Pons (tissue), 1 donor: ENCODE measurements around the gene IQSEC3.

ENCODE experiments used
- DNase-seq: peaks from one replicate; pipeline ENCODE4 v3.0.0-alpha.2; 2016; ENCODE audit warnings: low spot score

IQSEC3 gene

DNA sequence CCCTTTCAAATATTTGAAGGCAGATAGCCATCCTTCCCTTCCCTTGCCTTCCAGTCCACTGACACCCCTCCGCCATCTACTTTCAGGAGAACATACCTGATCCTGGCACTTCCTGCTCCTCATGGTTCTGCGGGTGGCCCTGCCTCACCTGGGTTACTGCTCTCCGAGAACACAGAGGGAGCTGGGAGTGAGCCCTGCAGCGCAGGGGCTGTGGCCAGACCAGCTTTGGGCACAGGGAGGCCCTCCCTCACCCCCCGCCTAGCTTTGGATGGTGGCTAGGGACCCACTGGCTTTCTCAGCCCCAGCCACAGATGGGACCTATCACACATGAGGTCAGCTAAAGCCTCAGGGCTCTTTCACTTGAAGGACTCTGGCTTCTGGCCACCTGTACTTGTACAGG lies 12.4 kb downstream of the IQSEC3 start:
- DNase-seq, result no peak

DNA sequence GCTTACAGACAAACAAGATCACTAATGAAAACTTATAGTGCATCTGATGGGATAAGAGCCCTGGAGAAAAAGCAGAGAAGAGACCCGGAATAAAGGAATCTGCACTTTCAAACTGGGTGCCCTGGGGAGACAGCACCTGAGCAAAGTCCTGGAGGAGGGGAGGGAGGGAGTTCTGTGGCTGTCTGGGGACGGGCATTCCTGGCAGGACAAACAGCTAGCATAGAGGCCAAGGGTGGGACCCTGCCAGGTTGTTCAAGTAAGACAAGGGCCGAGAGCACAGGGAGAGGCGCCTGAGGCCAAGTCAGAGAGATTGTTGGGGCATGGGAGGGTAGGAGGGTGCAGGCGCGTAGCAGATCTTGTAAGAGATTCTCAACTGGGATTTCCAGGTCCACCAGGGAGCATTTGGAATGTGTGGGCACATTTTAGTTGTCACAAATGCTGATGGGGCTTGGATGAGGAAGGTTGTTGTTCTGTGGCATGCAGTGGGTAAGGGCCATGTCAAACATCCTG lies 14.2 kb downstream of the IQSEC3 start:
- no peak for DNase-seq

DNA sequence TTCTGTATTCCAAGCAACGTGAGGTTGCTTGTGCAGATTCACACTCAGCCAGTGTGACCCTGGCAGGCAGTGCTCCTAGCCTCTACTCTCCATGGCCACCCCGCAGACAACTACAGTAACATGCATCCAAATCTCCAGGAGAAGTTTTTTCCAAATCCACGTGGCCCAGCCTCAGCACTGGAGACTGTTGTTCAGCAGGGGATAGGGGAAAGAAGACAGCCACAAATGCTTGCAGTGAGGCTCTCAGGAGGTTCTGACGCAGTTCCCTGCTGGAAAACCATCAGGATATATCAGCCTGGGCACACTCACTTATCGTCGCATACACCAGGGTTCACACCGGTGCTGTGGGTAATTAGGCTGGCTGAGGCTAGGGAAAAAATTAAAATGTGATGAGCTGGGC lies 16.2 kb downstream of the IQSEC3 start:
- DNase-seq, result no peak

DNA sequence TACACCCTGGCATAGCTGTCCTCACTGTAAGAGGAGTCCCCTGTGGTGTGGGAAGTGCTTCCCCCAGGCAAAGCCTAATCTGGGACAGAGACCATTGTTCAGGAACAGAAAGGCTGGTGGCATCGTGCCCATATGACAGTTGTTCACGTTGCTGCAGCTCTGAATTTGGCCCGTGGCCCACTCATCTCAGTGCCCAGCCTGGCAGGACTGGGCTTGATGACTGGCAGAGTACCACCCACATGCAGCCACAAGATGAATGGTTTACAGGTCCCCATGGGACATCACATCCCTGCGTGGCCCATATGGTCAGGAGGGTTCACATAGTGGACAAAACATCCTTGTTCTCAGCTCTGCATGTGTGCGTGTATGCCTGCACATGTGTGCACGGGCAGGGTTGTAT lies 17.5 kb downstream of the IQSEC3 start:
- DNase-seq, result no peak

DNA sequence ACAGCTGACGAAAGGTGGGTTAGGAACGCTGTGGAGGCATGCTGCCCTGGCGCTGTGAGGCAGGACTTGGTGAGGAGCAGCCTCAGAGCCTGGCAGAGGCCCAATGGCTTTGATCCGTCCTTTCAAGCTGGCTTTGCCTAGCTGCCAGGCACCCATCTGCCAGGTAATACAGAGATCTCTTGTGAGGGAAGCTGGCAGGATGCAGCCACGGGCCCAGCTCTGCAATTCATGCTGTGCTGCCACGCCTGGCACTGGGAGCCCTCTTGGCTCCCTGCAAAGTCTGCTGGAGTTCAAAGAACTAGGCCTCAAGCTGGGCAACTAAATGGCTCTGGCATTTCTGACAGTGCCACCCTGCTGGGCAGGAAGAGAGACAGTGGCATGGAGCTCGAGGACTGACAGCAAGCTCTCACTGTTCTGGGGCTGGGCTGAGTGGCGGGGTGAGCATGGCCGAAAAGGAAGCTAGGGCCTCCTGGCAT lies 18.7 kb downstream of the IQSEC3 start:
- DNase-seq, result peak; percentile 30

DNA sequence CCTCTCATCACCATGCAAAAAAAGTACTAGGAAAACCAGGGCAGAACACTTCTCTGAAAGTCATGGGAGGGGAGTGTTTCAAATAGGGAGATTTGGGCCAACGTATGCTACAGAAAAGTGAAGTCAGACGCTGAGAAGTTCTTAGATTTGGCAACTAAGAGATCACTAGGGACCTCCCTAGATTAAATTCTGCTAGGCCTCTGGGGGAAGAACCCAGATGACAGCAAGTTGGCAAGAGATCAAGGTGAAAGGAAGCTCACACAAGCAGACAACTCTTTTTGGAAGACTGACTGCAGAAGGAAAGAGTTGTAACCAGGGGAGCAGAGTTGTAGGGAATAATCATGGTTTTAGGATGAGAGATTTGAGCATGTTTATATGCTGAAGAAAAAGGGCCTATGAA lies 20.7 kb downstream of the IQSEC3 start:
- DNase-seq, result no peak

DNA sequence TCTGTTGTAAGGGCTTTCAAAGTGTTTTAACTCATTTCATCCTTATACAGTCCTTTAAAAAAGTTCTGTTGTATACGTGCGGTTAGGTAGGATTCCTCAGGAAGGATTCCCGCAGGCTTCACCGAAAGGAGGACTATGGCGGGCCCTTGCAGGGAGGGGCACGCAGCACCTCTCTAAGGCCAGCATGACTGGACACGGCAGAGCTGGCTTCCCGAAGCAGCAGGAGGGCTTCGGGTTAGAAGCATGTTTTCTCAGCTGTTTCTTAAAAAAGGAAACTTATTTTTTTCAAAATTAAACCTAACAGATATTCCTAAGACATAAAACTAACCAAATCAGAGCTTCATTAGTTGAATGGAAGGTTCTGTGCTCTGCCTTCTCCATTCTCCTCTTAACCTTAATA lies 21.3 kb downstream of the IQSEC3 start:
- DNase-seq, result no peak

DNA sequence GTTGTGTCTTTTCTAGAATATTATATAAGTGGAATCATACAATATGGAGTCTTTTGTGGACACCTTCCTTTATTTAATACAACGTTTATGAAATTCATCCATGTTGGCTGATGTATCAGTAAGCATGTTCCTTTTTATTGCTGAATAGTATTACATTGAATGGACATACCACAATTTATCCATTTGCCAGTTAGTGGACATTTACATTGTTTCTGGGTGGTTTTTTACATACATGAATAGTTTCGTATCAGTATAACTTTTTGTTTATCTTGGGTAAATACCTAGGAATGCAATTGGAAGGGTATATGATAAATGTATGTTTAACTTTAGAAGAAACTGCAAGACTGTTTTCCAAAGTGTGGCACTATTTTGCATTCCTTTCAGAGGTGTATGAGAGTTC lies 23.1 kb downstream of the IQSEC3 start:
- DNase-seq, result no peak

DNA sequence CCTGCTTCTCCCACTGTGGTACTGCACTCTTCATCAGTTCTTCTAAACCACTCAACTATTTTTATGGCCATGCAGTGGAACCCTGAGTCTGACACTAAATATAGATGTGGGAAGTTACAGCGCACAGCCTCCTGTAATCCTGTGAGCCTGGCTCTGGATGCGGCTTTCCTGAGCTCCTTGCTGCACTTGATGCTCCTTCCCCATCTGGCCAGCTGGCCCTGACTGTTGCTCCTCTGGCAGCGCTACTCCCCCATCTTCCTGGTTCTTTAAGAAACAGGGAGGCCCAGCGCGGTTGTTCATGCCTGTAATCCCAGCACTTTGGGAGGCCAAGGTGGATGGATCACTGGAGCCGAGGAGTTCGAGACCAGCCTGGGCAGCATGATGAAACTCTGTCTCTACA lies 24.6 kb downstream of the IQSEC3 start:
- no peak for DNase-seq

DNA sequence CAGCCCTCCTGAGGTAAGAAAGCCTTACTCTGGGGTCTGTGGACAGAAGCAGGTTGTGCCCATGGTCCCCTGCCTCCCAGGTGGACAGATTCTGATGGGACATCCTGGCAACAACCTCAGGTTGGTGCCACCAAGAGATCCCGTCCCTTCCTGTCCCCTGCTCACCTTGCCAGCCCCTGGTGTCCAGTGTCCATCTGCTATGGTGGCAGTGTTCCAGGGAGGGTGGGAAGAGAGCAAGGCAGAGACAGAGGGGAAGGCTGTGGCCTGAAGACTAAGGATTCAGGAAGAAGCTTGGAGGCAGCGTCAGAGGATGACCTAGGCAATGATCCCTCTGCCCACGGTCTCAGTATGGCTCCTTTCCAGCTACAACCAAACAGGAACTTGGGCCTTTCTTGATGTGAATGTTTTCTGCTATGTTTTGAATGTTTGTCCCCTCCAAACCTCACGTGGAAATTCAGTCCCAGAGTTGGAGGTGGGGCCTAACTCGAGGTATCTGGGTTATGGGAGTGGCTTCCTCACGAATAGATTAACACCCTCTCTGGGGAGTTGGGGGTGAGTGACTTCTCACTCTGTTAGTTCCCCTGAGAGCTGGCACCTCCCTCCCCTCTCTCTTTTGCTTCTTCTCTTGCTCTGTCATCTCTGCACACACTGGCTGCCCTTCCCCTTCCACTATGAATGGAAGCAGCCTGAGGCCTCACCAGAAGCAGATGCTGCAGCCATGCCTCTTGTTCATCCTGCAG lies 26.9 kb downstream of the IQSEC3 start:
- DNase-seq, result no peak

DNA sequence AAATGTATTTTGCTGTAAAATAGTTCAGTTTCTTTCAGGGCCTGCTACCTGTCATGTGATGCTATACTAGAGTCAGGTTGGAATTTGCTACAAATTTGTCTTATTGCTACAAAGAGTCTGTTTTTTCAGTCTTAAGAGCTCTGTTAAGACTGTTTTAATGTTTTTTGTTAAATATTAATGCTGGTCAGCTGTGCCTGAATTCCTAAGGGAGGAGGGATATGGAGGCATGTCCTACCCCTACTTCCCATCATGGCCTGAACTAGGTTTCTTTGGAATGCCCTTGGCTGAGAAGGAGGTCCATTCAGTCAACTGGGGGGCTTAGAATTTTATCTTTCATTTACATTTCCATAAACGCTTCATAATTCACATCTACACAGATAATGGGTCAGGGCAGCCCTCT lies 30.0 kb downstream of the IQSEC3 start:
- DNase-seq, result no peak

DNA sequence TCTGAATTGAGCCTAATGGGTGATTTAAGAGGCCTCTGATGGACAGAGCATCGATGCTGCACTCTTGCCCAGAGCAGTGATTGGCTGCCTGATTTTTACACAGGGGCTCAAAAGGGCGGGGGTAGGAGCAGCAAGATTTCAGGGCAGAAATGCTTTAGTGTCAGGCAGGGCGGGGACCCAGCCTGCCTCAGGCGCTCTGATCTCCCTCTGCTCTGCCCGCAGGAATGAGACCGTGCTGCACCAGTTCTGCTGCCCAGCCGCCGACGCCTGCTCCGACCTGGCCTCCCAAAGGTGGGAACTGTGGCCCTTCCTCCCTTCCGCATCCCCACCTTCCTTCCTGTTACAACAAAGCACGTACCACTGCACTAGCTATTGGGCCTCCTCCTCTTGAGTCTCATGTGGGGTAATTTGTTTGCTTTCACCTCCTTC lies 32.4 kb downstream of the IQSEC3 start:
- no peak for DNase-seq

DNA sequence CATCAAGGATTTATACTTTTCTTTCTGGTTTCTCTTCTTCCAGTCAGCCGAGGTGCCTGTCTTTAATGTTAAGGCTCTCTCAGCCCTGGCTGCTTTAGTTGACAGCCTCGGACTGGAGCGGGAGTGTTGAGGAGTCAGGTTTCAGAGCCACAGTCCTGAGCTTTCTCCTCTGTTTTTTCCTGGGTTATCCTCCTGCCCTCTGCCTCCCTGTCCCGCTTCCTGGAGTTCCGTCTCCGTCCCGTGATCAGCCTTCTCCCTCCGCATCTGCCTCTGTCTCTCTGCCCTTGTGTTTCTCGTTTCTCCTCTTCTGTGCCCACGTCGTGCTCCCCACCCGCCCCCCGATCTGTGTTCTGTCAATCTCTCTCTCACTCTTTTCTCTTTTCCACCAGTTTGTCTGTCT lies 33.0 kb downstream of the IQSEC3 start:
- no peak for DNase-seq

DNA sequence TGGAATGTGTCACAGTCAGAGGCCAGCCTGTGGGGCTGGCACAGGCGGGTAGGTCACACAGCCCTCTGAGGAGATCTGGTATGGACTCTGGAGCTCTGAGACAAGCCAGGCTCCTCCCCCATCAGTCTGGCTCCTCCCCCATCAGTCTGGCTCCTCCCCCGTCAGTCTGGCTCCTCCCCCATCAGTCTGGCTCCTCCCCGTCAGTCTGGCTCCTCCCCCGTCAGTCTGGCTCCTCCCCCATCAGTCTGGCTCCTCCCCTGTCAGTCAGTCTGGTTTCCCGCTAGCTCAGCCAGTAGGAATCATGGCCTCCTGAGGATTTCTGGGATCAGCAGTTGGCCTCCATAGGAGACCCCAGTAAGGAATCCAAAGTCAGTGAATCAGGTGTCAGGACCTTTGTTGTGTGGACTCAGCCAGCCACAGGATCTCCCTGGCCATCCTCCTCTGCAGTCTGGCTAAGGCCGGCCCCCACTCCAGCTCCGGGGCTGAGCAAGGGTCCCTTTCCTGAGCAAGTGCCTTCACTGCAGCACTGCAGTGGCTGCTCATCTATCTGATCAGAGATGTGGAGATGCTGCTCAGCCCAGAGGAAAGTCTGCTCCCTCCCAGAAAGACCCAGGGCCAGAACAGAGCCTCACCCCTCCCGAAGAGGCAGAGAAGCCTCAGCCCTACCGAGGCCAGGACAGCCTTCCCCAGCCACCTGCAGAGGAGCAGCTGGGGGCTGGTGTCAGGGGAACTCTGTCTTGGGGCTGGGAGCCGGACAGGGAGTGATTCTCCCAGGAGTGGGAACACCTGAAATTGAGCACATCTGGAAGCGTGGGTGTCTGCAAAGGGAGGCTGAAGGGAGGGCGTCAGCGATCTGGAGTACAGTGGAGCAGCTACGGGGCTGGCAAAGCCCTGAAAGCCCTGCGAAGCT lies 35.7 kb downstream of the IQSEC3 start:
- DNase-seq, result no peak

DNA sequence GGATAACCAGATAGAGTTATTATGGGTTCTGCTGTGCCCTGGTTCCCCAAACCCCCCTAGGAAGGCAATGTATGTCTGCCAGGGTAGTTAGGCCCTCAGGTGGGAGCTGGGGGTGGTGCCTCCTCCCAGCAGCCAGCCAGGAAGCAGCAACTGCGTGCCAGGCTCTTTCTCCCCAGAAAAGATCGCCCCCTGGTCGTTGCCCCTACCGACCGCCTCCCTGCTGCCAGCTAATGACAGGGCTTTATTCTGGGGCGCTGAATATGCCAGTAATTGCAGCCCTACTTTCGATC lies 36.3 kb downstream of the IQSEC3 start:
- no peak for DNase-seq

DNA sequence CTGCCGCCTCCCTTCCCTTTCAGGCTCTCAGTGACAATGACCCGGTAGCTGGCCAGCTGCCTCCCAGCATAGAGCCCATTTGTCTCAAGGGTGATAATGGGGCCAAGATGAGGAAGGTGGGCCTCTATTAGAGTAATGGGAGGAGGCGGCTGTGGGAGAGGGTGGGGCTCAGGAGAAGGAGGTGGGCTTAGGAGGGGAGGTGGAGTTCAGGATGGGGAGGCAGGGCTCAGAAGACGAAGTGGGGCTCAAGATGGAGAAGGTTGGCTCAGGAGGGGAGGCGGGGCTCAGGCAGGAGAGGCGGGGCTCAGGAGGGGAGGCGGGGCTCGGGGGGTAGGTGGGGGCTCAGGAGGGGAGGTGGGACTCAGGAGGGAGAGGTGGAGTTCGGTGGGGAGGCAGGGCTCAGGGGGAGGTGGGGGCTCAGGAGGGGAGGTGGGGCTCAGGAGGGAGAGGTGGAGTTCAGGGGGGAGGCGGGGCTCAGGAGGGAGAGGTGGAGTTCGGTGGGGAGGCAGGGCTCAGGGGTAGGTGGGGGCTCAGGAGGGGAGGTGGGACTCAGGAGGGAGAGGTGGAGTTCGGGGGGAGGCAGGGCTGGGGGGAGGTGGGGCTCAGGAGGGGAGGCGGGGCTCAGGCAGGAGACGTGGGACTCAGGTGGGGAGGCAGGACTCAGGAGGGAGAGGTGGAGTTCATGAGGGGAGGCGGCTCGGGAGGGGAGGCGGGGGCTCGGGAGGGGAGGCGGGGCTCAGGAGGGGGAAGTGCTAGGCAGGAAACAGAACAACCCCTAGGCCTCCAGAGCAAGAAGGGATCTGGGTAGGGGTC lies 36.8 kb downstream of the IQSEC3 start:
- no peak for DNase-seq

DNA sequence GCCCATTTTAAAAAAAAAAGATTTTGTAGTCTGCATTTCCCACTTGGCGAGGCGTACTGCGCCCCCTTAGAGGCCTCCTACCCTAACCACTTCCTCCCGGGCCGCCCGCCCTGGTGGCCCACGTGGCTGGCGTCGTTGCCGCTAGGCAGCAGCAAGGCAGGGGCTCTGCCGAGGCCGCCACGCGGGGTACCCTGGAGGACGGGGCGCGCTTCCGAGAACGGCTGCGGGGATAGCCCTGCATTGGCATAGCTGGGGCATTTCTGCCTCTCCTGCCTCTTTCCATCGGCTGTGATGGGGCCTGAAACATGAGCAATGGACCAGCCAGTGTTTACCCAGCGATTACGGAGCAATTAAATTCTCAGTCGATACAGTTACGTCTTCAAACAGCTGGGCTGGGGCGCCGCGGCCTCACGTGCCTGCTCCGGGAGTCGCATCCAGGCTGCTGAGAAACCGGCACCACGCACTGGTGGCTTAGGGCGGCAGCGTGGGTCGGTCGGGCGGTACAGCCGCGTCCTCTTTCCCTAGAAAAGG lies 38.0 kb downstream of the IQSEC3 start:
- DNase-seq, result no peak

DNA sequence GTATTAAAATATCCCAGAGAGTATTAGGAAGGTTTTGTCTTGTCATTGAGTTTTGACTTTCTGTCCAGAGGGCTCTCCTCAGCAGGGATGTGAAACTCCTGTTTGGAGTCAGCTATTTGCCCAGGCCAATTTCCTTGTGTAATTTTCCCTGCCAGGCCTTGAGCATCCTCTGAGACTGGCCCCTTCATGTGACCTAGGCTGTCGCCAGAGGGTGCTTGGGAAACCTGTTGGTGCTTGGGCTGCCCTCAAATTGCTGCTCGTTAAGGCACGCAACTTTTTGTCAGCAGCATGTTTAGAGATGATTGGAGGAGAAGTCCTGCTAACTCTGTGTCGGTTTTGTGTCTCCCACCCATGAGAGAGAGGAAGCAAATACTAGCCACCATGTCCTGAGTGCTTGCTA lies 39.1 kb downstream of the IQSEC3 start:
- no peak for DNase-seq

DNA sequence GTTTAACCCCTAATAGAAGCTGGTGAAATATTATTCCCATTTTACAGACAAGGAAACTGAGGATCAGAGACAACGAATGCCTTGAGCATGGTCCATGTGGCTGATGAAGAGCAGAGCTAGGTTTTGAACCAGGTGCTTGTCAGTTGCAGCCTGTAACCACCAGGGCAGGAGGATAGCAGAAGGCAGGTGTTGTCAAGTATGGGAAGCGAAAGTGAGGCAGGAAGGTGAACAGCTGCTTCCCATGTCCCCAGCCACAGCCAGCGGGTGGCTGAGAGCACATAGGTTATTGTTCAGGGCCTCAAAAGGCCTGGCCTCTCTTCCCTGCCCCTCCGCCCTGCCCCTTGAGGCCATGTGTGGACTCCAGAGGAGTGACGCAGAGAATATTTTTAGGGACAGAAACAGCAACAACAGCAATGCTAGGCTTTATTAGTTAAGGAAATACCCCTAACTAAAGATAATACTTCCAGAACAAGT lies 39.6 kb downstream of the IQSEC3 start:
- DNase-seq, result no peak

DNA sequence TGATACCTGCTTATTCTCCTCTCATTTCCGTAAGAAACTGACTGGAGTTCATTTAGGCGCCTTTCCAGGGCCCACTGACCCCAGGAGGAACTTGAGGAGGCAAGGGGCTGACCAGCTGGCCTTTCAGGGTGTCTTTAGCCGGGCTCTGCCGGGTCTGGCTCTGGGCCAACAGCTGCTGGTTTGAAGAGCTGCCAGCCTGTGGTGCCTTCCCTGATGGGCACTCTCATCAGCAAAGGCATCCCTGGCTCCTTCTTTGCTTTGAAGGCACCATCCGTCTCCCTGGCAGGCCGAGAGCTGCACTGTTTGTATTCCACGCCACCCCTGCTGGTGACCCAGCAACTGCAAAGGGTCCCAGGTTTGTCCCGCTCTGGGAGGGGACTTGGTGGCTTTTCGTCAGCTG lies 42.0 kb downstream of the IQSEC3 start:
- DNase-seq, result peak; percentile 25

DNA sequence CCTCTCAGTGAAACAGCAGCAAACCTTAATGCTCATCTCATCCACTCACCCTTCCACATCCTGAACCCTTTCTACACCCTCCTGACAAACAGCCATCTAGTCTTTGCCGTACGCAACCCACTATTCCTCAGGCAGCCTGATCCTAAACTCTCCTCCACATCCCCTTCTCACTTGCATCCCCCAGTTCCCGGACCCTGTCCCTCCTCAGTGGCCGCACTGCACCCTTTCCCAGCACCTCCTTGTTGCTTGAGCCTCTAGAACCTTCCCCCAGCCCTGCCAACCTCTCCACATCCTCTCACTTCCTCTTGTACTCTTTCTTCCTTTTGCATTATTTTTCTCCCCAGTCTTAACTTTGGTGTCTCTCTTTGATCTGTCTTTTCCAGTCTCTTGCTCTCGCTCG lies 42.9 kb downstream of the IQSEC3 start:
- DNase-seq, result no peak

DNA sequence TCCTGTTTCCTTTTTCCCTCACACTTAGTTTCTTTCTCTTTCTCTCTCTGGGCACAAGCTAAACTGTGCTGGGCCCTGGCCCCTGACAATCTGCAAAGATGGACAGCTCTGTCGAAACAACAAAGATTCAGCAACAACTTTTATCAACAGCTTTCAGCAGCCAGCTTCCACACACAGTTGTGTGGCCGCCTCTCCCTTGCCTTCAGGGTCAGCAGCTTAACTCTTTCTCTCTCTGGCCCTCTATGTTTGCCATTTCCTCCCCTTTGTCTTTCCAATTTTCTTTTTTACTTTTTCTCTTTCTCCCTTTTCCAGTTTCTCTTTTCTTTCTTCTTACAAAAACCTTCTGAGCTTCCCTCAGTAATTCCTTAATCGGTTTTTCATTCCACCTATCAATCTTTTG lies 43.3 kb downstream of the IQSEC3 start:
- DNase-seq, result no peak
